ENCODE results near the gene FMN2. TPM values are rescaled to one million over a fixed set of nuclear protein-coding genes. Genes with fewer than 3 reads are reported as not detected.
"Not testable (repeated sequence)": the region's sequence is repeated elsewhere in the genome, so short reads cannot be mapped to it uniquely, and the experiment has no call there.

The FMN2 gene
- total and polyA plus RNA-seq, 7 experiments from 2014 or later = not detected

- CTCF ChIA-PET = no interaction called here
- intact Hi-C loops (cut with micrococcal nuclease) = no loop called here
- H3K27ac Mint-ChIP-seq = no peak overlapping the region
Observed at GRCh38 chr1:240170266-240170665, 78.6 kb downstream of the FMN2 start.

GRCh38 chr1:240170806-240171205, 79.1 kb downstream of the FMN2 start:
- no peak for ATAC-seq
- intact Hi-C loops (cut with micrococcal nuclease) = no loop called here
- Mint-ChIP-seq H3K4me3 (no peak overlapping the region), H3K9me3 (peaks cover 0 to 7% (median 1%) of the 10 kb centered on the region in 11 donors), H3K27me3 (peaks cover 0 to 4% (median 0%) of the 10 kb centered on the region in 5 donors), H3K4me1 (no peaks in the 10 kb centered on the region), H3K36me3 (no peaks in the 10 kb centered on the region), H3K27ac (no peak overlapping the region)
- no peak for DNase-seq
- no peaks in the 10 kb centered on the region for H3K4me1 ChIP-seq (ENCODE audit: control insufficient read depth in 2 of 2, insufficient read depth in 2 of 2, low read length in 2 of 2)
- H3K4me3 ChIP-seq (ENCODE audit: low read length) = no peak overlapping the region
- H3K36me3 ChIP-seq (ENCODE audit: control insufficient read depth in 2 of 3, insufficient read depth in 3 of 3, low read length in 3 of 3) = no peaks in the 10 kb centered on the region
- no peaks in the 10 kb centered on the region for H3K9me3 ChIP-seq (ENCODE audit: control insufficient read depth in 2 of 3, low read length in 3 of 3)
- POLR2A ChIA-PET = no interaction called here
- no peaks in the 10 kb centered on the region for H3K27me3 ChIP-seq (ENCODE audit: control insufficient read depth in 2 of 2, insufficient read depth in 2 of 2, low read length in 2 of 2)
- CTCF ChIA-PET = no interaction called here
- H3K27ac ChIP-seq (ENCODE audit: low read depth, low read length) = no peak overlapping the region

More at GRCh38 chr1:240170266-240170665, 78.6 kb downstream of the FMN2 start:
- no peak for ATAC-seq
- POLR2A ChIA-PET = no interaction called here
- Histone ChIP-seq H3K4me1 (ENCODE audit: control insufficient read depth in 2 of 2, insufficient read depth in 2 of 2, low read length in 2 of 2) (no peaks in the 10 kb centered on the region), H3K4me3 (ENCODE audit: low read length) (no peak overlapping the region), H3K9me3 (ENCODE audit: control insufficient read depth in 2 of 3, low read length in 3 of 3) (no peaks in the 10 kb centered on the region), H3K36me3 (ENCODE audit: control insufficient read depth in 2 of 3, insufficient read depth in 3 of 3, low read length in 3 of 3) (no peaks in the 10 kb centered on the region), H3K27ac (ENCODE audit: low read depth, low read length) (no peak overlapping the region), H3K27me3 (ENCODE audit: control insufficient read depth in 2 of 2, insufficient read depth in 2 of 2, low read length in 2 of 2) (no peaks in the 10 kb centered on the region)
- Mint-ChIP-seq H3K4me3 (no peak overlapping the region), H3K36me3 (no peaks in the 10 kb centered on the region), H3K9me3 (peaks cover 0 to 11% (median 1%) of the 10 kb centered on the region in 11 donors), H3K4me1 (no peaks in the 10 kb centered on the region), H3K27me3 (peaks cover 0 to 4% (median 0%) of the 10 kb centered on the region in 5 donors)
- no peak for DNase-seq

GRCh38 chr1:240171907-240172306, 80.2 kb downstream of the FMN2 start:
- H3K9me3 Mint-ChIP-seq = peaks cover 0 to 7% (median 1%) of the 10 kb centered on the region in 11 donors
- no peak overlapping the region for H3K27ac Mint-ChIP-seq
- H3K4me3 ChIP-seq (ENCODE audit: low read length) = no peak overlapping the region
- H3K27ac ChIP-seq (ENCODE audit: low read depth, low read length) = no peak overlapping the region
- intact Hi-C loops (cut with micrococcal nuclease) = no loop called here
- CTCF ChIA-PET = no interaction called here
- no peaks in the 10 kb centered on the region for H3K9me3 ChIP-seq (ENCODE audit: control insufficient read depth in 2 of 3, low read length in 3 of 3)
- H3K4me1 Mint-ChIP-seq = no peaks in the 10 kb centered on the region
- DNase-seq (no peak), ATAC-seq (no peak)
- POLR2A ChIA-PET = no interaction called here
- no peaks in the 10 kb centered on the region for H3K27me3 ChIP-seq (ENCODE audit: control insufficient read depth in 2 of 2, insufficient read depth in 2 of 2, low read length in 2 of 2)
- no peaks in the 10 kb centered on the region for H3K36me3 ChIP-seq (ENCODE audit: control insufficient read depth in 2 of 3, insufficient read depth in 3 of 3, low read length in 3 of 3)
- H3K36me3 Mint-ChIP-seq = no peaks in the 10 kb centered on the region
- H3K4me3 Mint-ChIP-seq = no peak overlapping the region
- H3K4me1 ChIP-seq (ENCODE audit: control insufficient read depth in 2 of 2, insufficient read depth in 2 of 2, low read length in 2 of 2) = no peaks in the 10 kb centered on the region
- H3K27me3 Mint-ChIP-seq = peaks cover 0 to 4% (median 0%) of the 10 kb centered on the region in 5 donors

GRCh38 chr1:240173836-240174235, 82.2 kb downstream of the FMN2 start:
- Mint-ChIP-seq H3K4me3 (no peak overlapping the region), H3K27me3 (peaks cover 0 to 4% (median 4%) of the 10 kb centered on the region in 5 donors), H3K36me3 (no peaks in the 10 kb centered on the region), H3K9me3 (peaks cover 0 to 3% (median 0%) of the 10 kb centered on the region in 11 donors), H3K4me1 (no peaks in the 10 kb centered on the region), H3K27ac (no peak overlapping the region)
- ChIA-PET CTCF (no interaction called here), POLR2A (no interaction called here)
- H3K4me3 ChIP-seq (ENCODE audit: low read length) = no peak overlapping the region
- no peaks in the 10 kb centered on the region for H3K4me1 ChIP-seq (ENCODE audit: control insufficient read depth in 2 of 2, insufficient read depth in 2 of 2, low read length in 2 of 2)
- intact Hi-C loops (cut with micrococcal nuclease) = no loop called here
- no peaks in the 10 kb centered on the region for H3K36me3 ChIP-seq (ENCODE audit: control insufficient read depth in 2 of 3, insufficient read depth in 3 of 3, low read length in 3 of 3)
- H3K27me3 ChIP-seq (ENCODE audit: control insufficient read depth in 2 of 2, insufficient read depth in 2 of 2, low read length in 2 of 2) = no peaks in the 10 kb centered on the region
- ATAC-seq = no peak
- H3K27ac ChIP-seq (ENCODE audit: low read depth, low read length) = no peak overlapping the region
- DNase-seq = no peak
- no peaks in the 10 kb centered on the region for H3K9me3 ChIP-seq (ENCODE audit: control insufficient read depth in 2 of 3, low read length in 3 of 3)

GRCh38 chr1:240174734-240175133, 83.1 kb downstream of the FMN2 start:
- Histone ChIP-seq H3K4me1 (ENCODE audit: control insufficient read depth in 2 of 2, insufficient read depth in 2 of 2, low read length in 2 of 2) (no peaks in the 10 kb centered on the region), H3K27ac (ENCODE audit: low read depth, low read length) (no peak overlapping the region), H3K36me3 (ENCODE audit: control insufficient read depth in 2 of 3, insufficient read depth in 3 of 3, low read length in 3 of 3) (no peaks in the 10 kb centered on the region), H3K4me3 (ENCODE audit: low read length) (no peak overlapping the region), H3K9me3 (ENCODE audit: control insufficient read depth in 2 of 3, low read length in 3 of 3) (no peaks in the 10 kb centered on the region), H3K27me3 (ENCODE audit: control insufficient read depth in 2 of 2, insufficient read depth in 2 of 2, low read length in 2 of 2) (no peaks in the 10 kb centered on the region)
- H3K36me3 Mint-ChIP-seq = no peaks in the 10 kb centered on the region
- DNase-seq (no peak), ATAC-seq (no peak)
- intact Hi-C loops (cut with micrococcal nuclease) = no loop called here
- H3K27ac Mint-ChIP-seq = no peak overlapping the region
- peaks cover 0 to 4% (median 4%) of the 10 kb centered on the region in 5 donors for H3K27me3 Mint-ChIP-seq
- H3K4me3 Mint-ChIP-seq = no peak overlapping the region
- CTCF ChIA-PET = no interaction called here
- peaks cover 0 to 4% (median 0%) of the 10 kb centered on the region in 7 donors for H3K4me1 Mint-ChIP-seq
- POLR2A ChIA-PET = no interaction called here
- peaks cover 0 to 3% (median 0%) of the 10 kb centered on the region in 11 donors for H3K9me3 Mint-ChIP-seq

GRCh38 chr1:240178366-240178765, 86.7 kb downstream of the FMN2 start:
- H3K9me3 Mint-ChIP-seq = peaks cover 0 to 5% (median 0%) of the 10 kb centered on the region in 11 donors
- ATAC-seq (no peak), DNase-seq (no peak)
- H3K36me3 Mint-ChIP-seq = no peaks in the 10 kb centered on the region
- H3K27ac Mint-ChIP-seq = no peak overlapping the region
- H3K4me1 Mint-ChIP-seq = peaks cover 0 to 4% (median 0%) of the 10 kb centered on the region in 7 donors
- Histone ChIP-seq H3K36me3 (ENCODE audit: control insufficient read depth in 2 of 3, insufficient read depth in 3 of 3, low read length in 3 of 3) (no peaks in the 10 kb centered on the region), H3K9me3 (ENCODE audit: control insufficient read depth in 2 of 3, low read length in 3 of 3) (no peaks in the 10 kb centered on the region), H3K27me3 (ENCODE audit: control insufficient read depth in 2 of 2, insufficient read depth in 2 of 2, low read length in 2 of 2) (no peaks in the 10 kb centered on the region), H3K4me3 (ENCODE audit: low read length) (no peak overlapping the region), H3K4me1 (ENCODE audit: control insufficient read depth in 2 of 2, insufficient read depth in 2 of 2, low read length in 2 of 2) (no peaks in the 10 kb centered on the region), H3K27ac (ENCODE audit: low read depth, low read length) (no peak overlapping the region)
- H3K27me3 Mint-ChIP-seq = peaks cover 0 to 6% (median 0%) of the 10 kb centered on the region in 5 donors
- POLR2A ChIA-PET = no interaction called here
- intact Hi-C loops (cut with micrococcal nuclease) = no loop called here
- no peak overlapping the region for H3K4me3 Mint-ChIP-seq
- CTCF ChIA-PET = no interaction called here

GRCh38 chr1:240184682-240185081, 93.0 kb downstream of the FMN2 start:
- DNase-seq; H3K27me3 ChIP-seq (ENCODE audit: control insufficient read depth in 2 of 2, insufficient read depth in 2 of 2, low read length in 2 of 2); H3K36me3 Mint-ChIP-seq; H3K4me1 ChIP-seq (ENCODE audit: control insufficient read depth in 2 of 2, insufficient read depth in 2 of 2, low read length in 2 of 2); POLR2A ChIA-PET; H3K4me3 ChIP-seq (ENCODE audit: low read length); H3K9me3 Mint-ChIP-seq; H3K4me1 Mint-ChIP-seq; H3K4me3 Mint-ChIP-seq; intact Hi-C loops (cut with micrococcal nuclease); H3K36me3 ChIP-seq (ENCODE audit: control insufficient read depth in 2 of 3, insufficient read depth in 3 of 3, low read length in 3 of 3); CTCF ChIA-PET; ATAC-seq; H3K27ac Mint-ChIP-seq; H3K9me3 ChIP-seq (ENCODE audit: control insufficient read depth in 2 of 3, low read length in 3 of 3); H3K27ac ChIP-seq (ENCODE audit: low read depth, low read length): not testable (repeated sequence)
- peaks cover 2 to 24% (median 15%) of the 10 kb centered on the region in 5 donors for H3K27me3 Mint-ChIP-seq

Data from naive thymus-derived CD4-positive, alpha-beta T cell (primary cell).